ENCODE measurements around the gene SCN1B.

- TF ChIP-seq CTCF (tag by site-specific recombination; IDR thresholded peaks at IDR 0.05), result no peak
- no peak for TF ChIP-seq ZNF274 (IDR thresholded peaks at IDR 0.05; ENCODE audit: low read length)
- TF ChIP-seq ZNF274 (tag by site-specific recombination; IDR thresholded peaks at IDR 0.05; ENCODE audit: borderline replicate concordance), result no peak
Measured at GRCh38 chr19:35053667-35054293, 23.5 kb downstream of the SCN1B start.

All from HEK293 (cell line).